CD4-positive, alpha-beta T cell (primary cell): Measurements from ENCODE around the gene GPR37. TPM values are rescaled to one million over a fixed set of nuclear protein-coding genes. Genes with fewer than 3 reads are reported as not detected.

Experiments used
- ATAC-seq: fragments of 200-7000 bp; cut with Tn5 transposase; one replicate; pipeline ENCODE4 v1.10.0; 2022; ENCODE audit warnings: mild to moderate bottlenecking; ENCODE audit not compliant: poor library complexity
- CTCF ChIA-PET: fragments of 350-600 bp; sonication (Branson Sonifier 250); formaldehyde crosslinking; loops from one replicate; lab custom pipeline; 2021; ENCODE audit warnings: antibody characterized with exemption, inconsistent platforms; lab: Charles Lee
- POLR2A ChIA-PET: fragments of 350-600 bp; sonication (Branson Sonifier 250); formaldehyde crosslinking; loops from one replicate; lab custom pipeline; 2021; ENCODE audit warnings: antibody characterized with exemption, inconsistent platforms; lab: Charles Lee
- DNase-seq, 14 experiments: peaks; one replicate each; pipeline ENCODE4 v3.0.0-alpha.2; 2013 to 2020; ENCODE audit warnings: mixed read lengths in 2 of 14
- H3K27ac ChIP-seq, 2 donors: one replicate each; pipeline versions ENCODE4 v1.5.1 to v1.7.0; 2013; ENCODE audit warnings: low read length in 2 of 2, low read depth in 1 of 2, mild to moderate bottlenecking in 1 of 2
- H3K27me3 ChIP-seq, 2 experiments: 1 replicate in 1 of 2; 2 replicates in 1 of 2; pipeline versions ENCODE4 v1.6.1 to v1.7.0; 2013; ENCODE audit warnings: low read length in 2 of 2, control low read depth in 1 of 2, mild to moderate bottlenecking in 1 of 2, moderate library complexity in 1 of 2; ENCODE audit not compliant: insufficient read depth in 2 of 2, control insufficient read depth in 1 of 2
- H3K36me3 ChIP-seq: one replicate; pipeline ENCODE4 v1.6.1; 2013; ENCODE audit warnings: low read length, control low read depth; ENCODE audit not compliant: insufficient read depth
- H3K4me1 ChIP-seq: one replicate; pipeline ENCODE4 v1.6.1; 2013; ENCODE audit warnings: low read length, control low read depth; ENCODE audit not compliant: insufficient read depth
- H3K4me3 ChIP-seq: one replicate; pipeline ENCODE4 v1.5.1; 2013; ENCODE audit warnings: mild to moderate bottlenecking, low read length, moderate library complexity
- H3K9me3 ChIP-seq, 2 experiments: 1 replicate in 1 of 2; 2 replicates in 1 of 2; pipeline versions ENCODE4 v1.6.1 to v1.7.0; 2013; ENCODE audit warnings: low read length in 2 of 2, mild to moderate bottlenecking in 2 of 2, control low read depth in 1 of 2, moderate library complexity in 1 of 2; ENCODE audit not compliant: control insufficient read depth in 1 of 2, insufficient read depth in 1 of 2
- H3K27ac Mint-ChIP-seq: one replicate; pipeline ENCODE4 v1.8.0; 2020; ENCODE audit warnings: mixed read lengths
- H3K27me3 Mint-ChIP-seq: one replicate; pipeline ENCODE4 v1.8.0; 2021; ENCODE audit warnings: mixed read lengths
- H3K36me3 Mint-ChIP-seq: one replicate; pipeline ENCODE4 v1.8.0; 2021; ENCODE audit warnings: low read depth, mixed read lengths
- H3K4me1 Mint-ChIP-seq: one replicate; pipeline ENCODE4 v1.8.0; 2021; ENCODE audit warnings: low read depth, mixed read lengths
- H3K4me3 Mint-ChIP-seq: one replicate; pipeline ENCODE4 v1.8.0; 2020; ENCODE audit warnings: mild to moderate bottlenecking, mixed read lengths
- H3K9me3 Mint-ChIP-seq: one replicate; pipeline ENCODE4 v1.8.0; 2020; ENCODE audit warnings: mixed read lengths
- CTCF ChIP-seq: fragments of 200-600 bp; IDR thresholded peaks from one replicate; pipeline ENCODE4 v1.8.0; 2022; ENCODE audit warnings: antibody characterized with exemption, mild to moderate bottlenecking
- intact Hi-C, 2 experiments: fragments of 100-400 bp; cut with DNase I in 1 of 2; cut with micrococcal nuclease in 1 of 2; formaldehyde crosslinking; loops; one replicate each; pipeline versions ENCODE4 v1.15.1 to v1.9.0; 2023 to 2025; cut with DNase I, micrococcal nuclease
- total RNA-seq, 174 experiments: library from RNA in 2 of 174; stranded (reverse) in 2 of 174; gene quantifications; one replicate each; pipeline ENCODE4 v1.2.3 and lab custom pipeline; 2021 to 2026

GPR37 gene
- total RNA-seq, 2 experiments from 2014 or later = not detected

- Histone ChIP-seq H3K4me3 (no peak overlapping the region), H3K4me1 (no peaks in the 10 kb centered on the region), H3K9me3 (no peaks in the 10 kb centered on the region), H3K27ac (no peak overlapping the region), H3K27me3 (no peaks in the 10 kb centered on the region), H3K36me3 (no peaks in the 10 kb centered on the region)
- no peak for ATAC-seq
- no peaks in the 10 kb centered on the region for H3K36me3 Mint-ChIP-seq
- no peak for DNase-seq
- no peak overlapping the region for H3K4me3 Mint-ChIP-seq
- CTCF ChIA-PET = interaction anchor here (0.9 kb wide), 1 partner anchor 444 kb away, joined by 3 read pairs; no protein-coding TSS in a partner anchor
- no peaks in the 10 kb centered on the region for H3K9me3 Mint-ChIP-seq
- H3K27ac Mint-ChIP-seq = no peak overlapping the region
- POLR2A ChIA-PET = no interaction called here
- TF ChIP-seq CTCF = no peak
- peaks cover 10% of the 10 kb centered on the region for H3K27me3 Mint-ChIP-seq
- intact Hi-C loops = no loop called here
- H3K4me1 Mint-ChIP-seq = no peaks in the 10 kb centered on the region
These were observed 14.0 kb upstream of the GPR37 start for GRCh38 chr7:124779620-124780019.

- ATAC-seq = no peak
- Histone ChIP-seq H3K4me1 (no peaks in the 10 kb centered on the region), H3K27ac (no peak overlapping the region), H3K9me3 (no peaks in the 10 kb centered on the region), H3K27me3 (no peaks in the 10 kb centered on the region), H3K36me3 (no peaks in the 10 kb centered on the region), H3K4me3 (no peak overlapping the region)
- Mint-ChIP-seq H3K36me3 (no peaks in the 10 kb centered on the region), H3K4me3 (no peak overlapping the region), H3K27me3 (peaks cover 12% of the 10 kb centered on the region), H3K27ac (no peak overlapping the region), H3K4me1 (no peaks in the 10 kb centered on the region), H3K9me3 (no peaks in the 10 kb centered on the region)
- no peak for DNase-seq
- TF ChIP-seq CTCF = no peak
- intact Hi-C loops = no loop called here
- ChIA-PET CTCF (interaction anchor here (0.9 kb wide), 1 partner anchor 444 kb away, joined by 3 read pairs; no protein-coding TSS in a partner anchor), POLR2A (no interaction called here)
These were observed 13.6 kb upstream of the GPR37 start for GRCh38 chr7:124779194-124779593.

- Histone ChIP-seq H3K4me3 (no peak overlapping the region), H3K4me1 (no peaks in the 10 kb centered on the region), H3K27ac (no peak overlapping the region), H3K27me3 (no peaks in the 10 kb centered on the region), H3K36me3 (no peaks in the 10 kb centered on the region), H3K9me3 (no peaks in the 10 kb centered on the region)
- Mint-ChIP-seq H3K27ac (no peak overlapping the region), H3K9me3 (no peaks in the 10 kb centered on the region), H3K4me1 (no peaks in the 10 kb centered on the region), H3K27me3 (peaks cover 28% of the 10 kb centered on the region), H3K4me3 (no peak overlapping the region), H3K36me3 (no peaks in the 10 kb centered on the region)
- CTCF ChIA-PET = no interaction called here
- intact Hi-C loops = no loop called here
- POLR2A ChIA-PET = no interaction called here
- no peak for TF ChIP-seq CTCF
- ATAC-seq (no peak), DNase-seq (no peak)
These were observed 11.7 kb upstream of the GPR37 start for GRCh38 chr7:124777268-124777667.
